HepG2 (cell line): ENCODE results near the gene PSMB3. TPM values are rescaled to one million over a fixed set of nuclear protein-coding genes. Genes with fewer than 3 reads are reported as not detected.
A peak's percentile ranks its signal among the peaks of the same experiment; 100 is the strongest.

ENCODE experiments used
- ARNTL ChIP-seq: sonication (generic); formaldehyde crosslinking; IDR thresholded peaks from 2 replicates; pipeline ENCODE4 v1.4.0; 2020; ENCODE audit warnings: mild to moderate bottlenecking, missing genetic modification reagents
- ATF7 ChIP-seq, 2 experiments: fragments of 450-650 bp in 1 of 2; sonication (generic) in 1 of 2; formaldehyde crosslinking in 1 of 2; IDR thresholded peaks; 2 replicates each; pipeline versions ENCODE4 v1.4.0 to v1.6.1; 2016 to 2020; ENCODE audit warnings: antibody characterized with exemption in 1 of 2, mild to moderate bottlenecking in 1 of 2, missing genetic modification reagents in 1 of 2
- BORCS8-MEF2B ChIP-seq: sonication (generic); formaldehyde crosslinking; IDR thresholded peaks from 2 replicates; pipeline ENCODE4 v1.8.0; 2022; ENCODE audit warnings: mild to moderate bottlenecking, missing genetic modification reagents
- ELF1 ChIP-seq: sonication (generic); formaldehyde crosslinking; IDR thresholded peaks from 2 replicates; pipeline ENCODE4 v1.4.0; 2020; ENCODE audit warnings: missing genetic modification reagents
- KLF16 ChIP-seq, 2 experiments: sonication (generic) in 1 of 2; formaldehyde crosslinking in 1 of 2; IDR thresholded peaks; 2 replicates each; pipeline versions ENCODE4 v1.6.1 to v1.8.0; 2016 to 2023; ENCODE audit warnings: missing genetic modification reagents in 2 of 2, missing compliant biosample characterization in 1 of 2
- MTF2 ChIP-seq: sonication (generic); formaldehyde crosslinking; IDR thresholded peaks from 2 replicates; pipeline ENCODE4 v1.5.0; 2020; ENCODE audit warnings: missing genetic modification reagents, borderline replicate concordance
- RORA ChIP-seq: sonication (generic); formaldehyde crosslinking; IDR thresholded peaks from 2 replicates; pipeline ENCODE4 v1.5.0; 2020; ENCODE audit warnings: mild to moderate bottlenecking, missing genetic modification reagents, moderate library complexity
- ZBTB26 ChIP-seq: IDR thresholded peaks from 2 replicates; pipeline ENCODE4 v1.6.1; 2016; ENCODE audit warnings: missing compliant biosample characterization, missing genetic modification reagents, borderline replicate concordance
- ZBTB40 ChIP-seq, 2 experiments: fragments of 450-650 bp in 1 of 2; sonication (generic) in 1 of 2; formaldehyde crosslinking in 1 of 2; IDR thresholded peaks; 2 replicates each; pipeline versions ENCODE4 v1.6.1 to v1.8.0; 2016 to 2022; ENCODE audit warnings: antibody characterized with exemption in 1 of 2, mild to moderate bottlenecking in 1 of 2, missing genetic modification reagents in 1 of 2
- ZNF335 ChIP-seq: sonication (generic); formaldehyde crosslinking; IDR thresholded peaks from 2 replicates; pipeline ENCODE4 v1.4.0; 2020; ENCODE audit warnings: missing genetic modification reagents
- ZNF432 ChIP-seq: sonication (generic); formaldehyde crosslinking; IDR thresholded peaks from 2 replicates; pipeline ENCODE4 v1.5.0; 2020; ENCODE audit warnings: missing genetic modification reagents, mild to moderate bottlenecking, borderline replicate concordance
- ZSCAN29 ChIP-seq: sonication (generic); formaldehyde crosslinking; conservative IDR thresholded peaks from 2 replicates; pipeline ENCODE4 v1.4.0; 2020; ENCODE audit warnings: mild to moderate bottlenecking, missing genetic modification reagents
- polyA plus RNA-seq, 8 experiments: library from polyadenylated mRNA; depleted of rRNA in 3 of 8; stranded (reverse) in 7 of 8; unstranded in 1 of 8; fragments of >200 nt; fragmentation: Illumina TruSeq in 4 of 8; extraction: Trizol in 4 of 8; gene quantifications; 2 replicates each; pipeline versions ENCODE4 v1.2.1 to v1.2.3, GENCODE V29; 2011 to 2016; ENCODE audit warnings: low read depth in 4 of 8, missing spikeins in 1 of 8, mixed read lengths in 1 of 8; ENCODE audit not compliant: insufficient read depth in 1 of 8
- total RNA-seq, 5 experiments: library from RNA; depleted of rRNA; stranded (reverse); fragments of >200 nt; fragmentation: Illumina TruSeq; extraction: Trizol; gene quantifications; 2 replicates each; pipeline ENCODE4 v1.2.3, GENCODE V29; 2016; ENCODE audit warnings: low read depth in 1 of 5
- TF ChIP-seq, protein P1 (sequence below): sonication (generic); formaldehyde crosslinking; IDR thresholded peaks from 2 replicates; pipeline ENCODE4 v1.4.0; 2020; ENCODE audit warnings: missing genetic modification reagents

The PSMB3 gene
- total and polyA plus RNA-seq, 2 of the 13 experiments (the other 11 are each of a cell fraction or from before 2014, with no cell fraction given) = 366 to 517 TPM

DNA sequence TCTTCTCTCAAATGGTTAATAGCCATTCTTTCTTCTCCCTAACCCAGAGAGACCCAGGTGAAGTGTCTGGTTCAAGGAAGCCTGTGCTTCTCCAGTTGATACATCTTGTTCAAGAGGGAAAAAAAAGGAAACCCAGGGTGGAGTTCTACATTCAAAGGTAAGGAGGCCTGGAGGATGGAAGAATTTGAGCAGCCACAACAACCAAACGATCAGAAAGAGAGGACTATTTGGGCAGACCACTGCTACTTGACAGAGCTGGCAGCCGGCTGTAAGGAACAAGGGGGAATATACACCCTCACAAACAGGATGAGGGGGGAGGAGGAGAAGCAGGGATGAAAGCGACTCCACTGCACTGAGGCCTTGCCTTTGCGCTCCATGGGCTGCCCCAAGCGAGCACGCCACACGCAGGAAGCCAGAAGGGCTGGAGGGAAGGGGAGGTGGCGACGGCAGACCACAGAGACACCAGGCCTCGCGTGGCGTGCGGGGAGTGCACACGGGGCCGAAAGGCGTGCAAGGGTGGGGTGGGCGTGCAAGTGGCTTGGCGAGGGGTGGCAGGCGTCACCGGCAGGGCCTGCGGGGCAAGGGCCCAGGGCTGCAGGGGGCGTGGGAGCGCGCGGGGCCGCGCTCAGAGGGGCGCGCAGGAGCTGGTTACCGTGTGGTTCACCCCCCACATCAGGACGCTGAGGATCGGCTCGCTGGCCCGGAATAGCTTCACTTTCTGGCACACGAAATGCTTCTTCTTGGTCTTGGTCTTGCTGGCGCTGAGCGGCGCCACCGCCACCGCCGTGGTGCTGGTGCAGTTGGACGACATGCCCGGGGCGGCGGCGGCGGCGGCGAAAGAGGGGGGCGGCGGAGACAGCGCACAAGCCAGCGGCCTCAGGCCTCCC lies 46.3 kb downstream of the PSMB3 start (continued):
- TF ChIP-seq ZBTB26 (CRISPR knock-in tag) = peak; percentile 69; the same call in 1 of the 2 replicates
- TF ChIP-seq BORCS8-MEF2B (CRISPR knock-in tag) = peak; percentile 86
- no peak for TF ChIP-seq ZNF432
- peak in 1 of 2 experiments; percentile 41; a peak in 1 of 4 replicates for TF ChIP-seq KLF16 (CRISPR knock-in tag; IDR thresholded peaks at IDR 0.05)
- TF ChIP-seq ATF7 (IDR thresholded peaks at IDR 0.05) = no peak
- 0 out of 2 replicates have a peak, but pooled peaks have one; percentile 7 for TF ChIP-seq ATF7 (CRISPR knock-in tag; IDR thresholded peaks at IDR 0.05)
- TF ChIP-seq, protein P1, sequence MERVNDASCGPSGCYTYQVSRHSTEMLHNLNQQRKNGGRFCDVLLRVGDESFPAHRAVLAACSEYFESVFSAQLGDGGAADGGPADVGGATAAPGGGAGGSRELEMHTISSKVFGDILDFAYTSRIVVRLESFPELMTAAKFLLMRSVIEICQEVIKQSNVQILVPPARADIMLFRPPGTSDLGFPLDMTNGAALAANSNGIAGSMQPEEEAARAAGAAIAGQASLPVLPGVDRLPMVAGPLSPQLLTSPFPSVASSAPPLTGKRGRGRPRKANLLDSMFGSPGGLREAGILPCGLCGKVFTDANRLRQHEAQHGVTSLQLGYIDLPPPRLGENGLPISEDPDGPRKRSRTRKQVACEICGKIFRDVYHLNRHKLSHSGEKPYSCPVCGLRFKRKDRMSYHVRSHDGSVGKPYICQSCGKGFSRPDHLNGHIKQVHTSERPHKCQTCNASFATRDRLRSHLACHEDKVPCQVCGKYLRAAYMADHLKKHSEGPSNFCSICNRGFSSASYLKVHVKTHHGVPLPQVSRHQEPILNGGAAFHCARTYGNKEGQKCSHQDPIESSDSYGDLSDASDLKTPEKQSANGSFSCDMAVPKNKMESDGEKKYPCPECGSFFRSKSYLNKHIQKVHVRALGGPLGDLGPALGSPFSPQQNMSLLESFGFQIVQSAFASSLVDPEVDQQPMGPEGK (CRISPR knock-in tag) = peak; percentile 89
- no peak for TF ChIP-seq ZNF335 (CRISPR knock-in tag)
- TF ChIP-seq MTF2 (CRISPR knock-in tag) = peak; percentile 26; the same call in 1 of the 2 replicates
- no peak for TF ChIP-seq ZBTB40 (IDR thresholded peaks at IDR 0.05)
- TF ChIP-seq ZBTB40 (CRISPR knock-in tag; IDR thresholded peaks at IDR 0.05) = peak; percentile 56; the same call in 1 of the 2 replicates
- TF ChIP-seq ARNTL (CRISPR knock-in tag) = no peak
- TF ChIP-seq ELF1 (CRISPR knock-in tag) = no peak
- TF ChIP-seq RORA = no peak
- TF ChIP-seq ZSCAN29 (CRISPR knock-in tag) = no peak
